GM23248 (cell line): ENCODE results near the gene DNAH2.

Experiments
- EZH2 ChIP-seq: fragments of 200-600 bp; sonication (generic); IDR thresholded peaks from 2 replicates; pipeline ENCODE4 v1.6.1; 2018; ENCODE audit warnings: antibody characterized with exemption, mild to moderate bottlenecking; ENCODE audit not compliant: insufficient read depth, poor library complexity, severe bottlenecking
- EZH2phosphoT487 ChIP-seq: fragments of 200-600 bp; sonication (generic); IDR thresholded peaks from 2 replicates; pipeline ENCODE4 v1.6.1; 2018; ENCODE audit warnings: antibody characterized with exemption, moderate library complexity, mild to moderate bottlenecking, low read depth; ENCODE audit not compliant: insufficient read depth

GRCh38 chr17:7849751-7850504 is 132.4 kb downstream of the DNAH2 start:
- no peak for TF ChIP-seq EZH2phosphoT487
- no peak for TF ChIP-seq EZH2
